IPS-18c (cell line): ENCODE results near the gene PPP2R5C.

Experiments used
- H3K4me3 ChIP-seq: 2 replicates; pipeline ENCODE4 v1.7.0; 2013; ENCODE audit warnings: low read depth, mild to moderate bottlenecking, low read length, moderate library complexity; ENCODE audit not compliant: insufficient read depth
- H3K9me3 ChIP-seq: one replicate; pipeline ENCODE4 v1.6.1; 2013; ENCODE audit warnings: mild to moderate bottlenecking, low read length, moderate library complexity; ENCODE audit not compliant: control insufficient read depth, insufficient read depth

PPP2R5C gene

GRCh38 chr14:101817501-101818001 lies 56.0 kb downstream of the PPP2R5C start:
- H3K9me3 ChIP-seq = no peaks in the 10 kb centered on the region
- H3K4me3 ChIP-seq = no peak overlapping the region

- Histone ChIP-seq H3K4me3 (no peak overlapping the region), H3K9me3 (no peaks in the 10 kb centered on the region)
Observed at GRCh38 chr14:101819251-101819990, 57.9 kb downstream of the PPP2R5C start.

- Histone ChIP-seq H3K9me3 (no peaks in the 10 kb centered on the region), H3K4me3 (no peak overlapping the region)
Observed at GRCh38 chr14:101820283-101820798, 58.8 kb downstream of the PPP2R5C start.

- no peaks in the 10 kb centered on the region for H3K9me3 ChIP-seq
- H3K4me3 ChIP-seq = no peak overlapping the region
Observed at GRCh38 chr14:101821528-101821927, 60.0 kb downstream of the PPP2R5C start.

- Histone ChIP-seq H3K4me3 (no peak overlapping the region), H3K9me3 (no peaks in the 10 kb centered on the region)
Observed at GRCh38 chr14:101823066-101823465, 61.6 kb downstream of the PPP2R5C start.

- Histone ChIP-seq H3K9me3 (no peaks in the 10 kb centered on the region), H3K4me3 (no peak overlapping the region)
Observed at GRCh38 chr14:101823511-101824120, 62.1 kb downstream of the PPP2R5C start.

GRCh38 chr14:101824339-101824727 lies 62.8 kb downstream of the PPP2R5C start:
- H3K9me3 ChIP-seq = no peaks in the 10 kb centered on the region
- no peak overlapping the region for H3K4me3 ChIP-seq

GRCh38 chr14:101825797-101826196 lies 64.3 kb downstream of the PPP2R5C start:
- H3K4me3 ChIP-seq = no peak overlapping the region
- H3K9me3 ChIP-seq = no peaks in the 10 kb centered on the region

GRCh38 chr14:101826351-101826750 lies 64.8 kb downstream of the PPP2R5C start:
- H3K4me3 ChIP-seq = no peak overlapping the region
- no peaks in the 10 kb centered on the region for H3K9me3 ChIP-seq

GRCh38 chr14:101827286-101827685 lies 65.8 kb downstream of the PPP2R5C start:
- Histone ChIP-seq H3K4me3 (no peak overlapping the region), H3K9me3 (no peaks in the 10 kb centered on the region)

- no peaks in the 10 kb centered on the region for H3K9me3 ChIP-seq
- no peak overlapping the region for H3K4me3 ChIP-seq
Observed at GRCh38 chr14:101828046-101828445, 66.5 kb downstream of the PPP2R5C start.

GRCh38 chr14:101830271-101830670 lies 68.8 kb downstream of the PPP2R5C start:
- H3K9me3 ChIP-seq = no peaks in the 10 kb centered on the region
- no peak overlapping the region for H3K4me3 ChIP-seq

GRCh38 chr14:101833045-101833444 lies 71.5 kb downstream of the PPP2R5C start:
- Histone ChIP-seq H3K9me3 (no peaks in the 10 kb centered on the region), H3K4me3 (no peak overlapping the region)

GRCh38 chr14:101834397-101834796 lies 72.9 kb downstream of the PPP2R5C start:
- Histone ChIP-seq H3K4me3 (no peak overlapping the region), H3K9me3 (no peaks in the 10 kb centered on the region)

GRCh38 chr14:101834800-101835547 lies 73.5 kb downstream of the PPP2R5C start:
- H3K4me3 ChIP-seq = no peak overlapping the region
- H3K9me3 ChIP-seq = no peaks in the 10 kb centered on the region

- Histone ChIP-seq H3K4me3 (no peak overlapping the region), H3K9me3 (no peaks in the 10 kb centered on the region)
Observed at GRCh38 chr14:101835566-101835965, 74.1 kb downstream of the PPP2R5C start.

GRCh38 chr14:101836135-101836534 lies 74.6 kb downstream of the PPP2R5C start:
- no peak overlapping the region for H3K4me3 ChIP-seq
- no peaks in the 10 kb centered on the region for H3K9me3 ChIP-seq

- H3K9me3 ChIP-seq = no peaks in the 10 kb centered on the region
- H3K4me3 ChIP-seq = no peak overlapping the region
Observed at GRCh38 chr14:101838476-101838875, 77.0 kb downstream of the PPP2R5C start.
